Measurements from ENCODE around the gene ZNF330. TPM values are rescaled to one million over a fixed set of nuclear protein-coding genes. Genes with fewer than 3 reads are reported as not detected.
"Not testable (repeated sequence)": the region's sequence is repeated elsewhere in the genome, so short reads cannot be mapped to it uniquely, and the experiment has no call there.

The ZNF330 gene
- total RNA-seq, 2 donors from 2014 or later, result 16.9 to 19.8 TPM

- no peaks in the 10 kb centered on the region for H3K36me3 ChIP-seq (replicated peaks in 1 of 2; ENCODE audit: insufficient read depth in 1 of 2, low read depth in 2 of 2)
- TF ChIP-seq POLR2A (IDR thresholded peaks at IDR 0.05) (no peak), CTCF (IDR thresholded peaks at IDR 0.05) (no peak)
- no peaks in the 10 kb centered on the region for H3K9me3 ChIP-seq
- H3K27ac ChIP-seq, result no peak overlapping the region
- 58 to 64% methylated on average over 2 of the region's 2 CpGs for WGBS, 2 donors
- H3K27me3 ChIP-seq, result no peaks in the 10 kb centered on the region
- intact Hi-C loops (cut with DNase I), result no loop called here
- DNase-seq (no peak), ATAC-seq (no peak)
- no peaks in the 10 kb centered on the region for H3K4me1 ChIP-seq
- H3K4me3 ChIP-seq, result no peak overlapping the region
Measured at GRCh38 chr4:141180991-141181761, 39.5 kb upstream of the ZNF330 start.

- WGBS, 2 donors, result 55 to 56% methylated on average over 2 of the region's 2 CpGs
- H3K36me3 ChIP-seq (replicated peaks in 1 of 2; ENCODE audit: insufficient read depth in 1 of 2, low read depth in 2 of 2); intact Hi-C loops (cut with DNase I); H3K27me3 ChIP-seq; DNase-seq; H3K27ac ChIP-seq; ATAC-seq; H3K4me3 ChIP-seq; H3K4me1 ChIP-seq; H3K9me3 ChIP-seq: not testable (repeated sequence)
Measured at GRCh38 chr4:141183491-141183890, 37.2 kb upstream of the ZNF330 start.

- TF ChIP-seq POLR2A (IDR thresholded peaks at IDR 0.05), result no peak
- TF ChIP-seq CTCF (IDR thresholded peaks at IDR 0.05), result no peak
- intact Hi-C loops (cut with DNase I), result no loop called here
- peaks cover 9% of the 10 kb centered on the region for H3K4me1 ChIP-seq
- H3K27me3 ChIP-seq, result no peaks in the 10 kb centered on the region
- WGBS, 2 donors, result 89 to 100% methylated on average over 2 of the region's 2 CpGs
- H3K27ac ChIP-seq, result no peak overlapping the region
- H3K36me3 ChIP-seq (replicated peaks in 1 of 2; ENCODE audit: insufficient read depth in 1 of 2, low read depth in 2 of 2), result no peaks in the 10 kb centered on the region
- ATAC-seq (no peak), DNase-seq (no peak)
- H3K9me3 ChIP-seq, result no peaks in the 10 kb centered on the region
- no peak overlapping the region for H3K4me3 ChIP-seq
Measured at GRCh38 chr4:141192564-141192963, 28.1 kb upstream of the ZNF330 start.

GRCh38 chr4:141193516-141194034, 27.1 kb upstream of the ZNF330 start:
- DNase-seq (no peak), ATAC-seq (no peak)
- H3K36me3 ChIP-seq (replicated peaks in 1 of 2; ENCODE audit: insufficient read depth in 1 of 2, low read depth in 2 of 2), result no peaks in the 10 kb centered on the region
- TF ChIP-seq POLR2A (IDR thresholded peaks at IDR 0.05) (no peak), CTCF (IDR thresholded peaks at IDR 0.05) (no peak)
- intact Hi-C loops (cut with DNase I), result no loop called here
- no peak overlapping the region for H3K27ac ChIP-seq
- WGBS, 2 donors, result 65 to 71% methylated on average over 2 of the region's 2 CpGs
- peaks cover 9% of the 10 kb centered on the region for H3K4me1 ChIP-seq
- H3K27me3 ChIP-seq, result no peaks in the 10 kb centered on the region
- no peak overlapping the region for H3K4me3 ChIP-seq
- no peaks in the 10 kb centered on the region for H3K9me3 ChIP-seq

GRCh38 chr4:141195095-141195707, 25.5 kb upstream of the ZNF330 start:
- intact Hi-C loops (cut with DNase I), result no loop called here
- TF ChIP-seq CTCF (IDR thresholded peaks at IDR 0.05) (no peak), POLR2A (IDR thresholded peaks at IDR 0.05) (no peak)
- WGBS, 2 donors, result 43 to 76% methylated on average over 2 of the region's 2 CpGs

More at GRCh38 chr4:141195095-141195707, 25.5 kb upstream of the ZNF330 start:
- no peak overlapping the region for H3K27ac ChIP-seq
- H3K4me3 ChIP-seq, result no peak overlapping the region
- H3K9me3 ChIP-seq, result peaks cover 0 to 2% (median 0%) of the 10 kb centered on the region in 3 donors
- H3K36me3 ChIP-seq (replicated peaks in 1 of 2; ENCODE audit: insufficient read depth in 1 of 2, low read depth in 2 of 2), result no peaks in the 10 kb centered on the region
- no peak for ATAC-seq
- H3K27me3 ChIP-seq, result no peaks in the 10 kb centered on the region
- DNase-seq, result peak in 2 of 4 donors; percentile 17 to 33
- peaks cover 9% of the 10 kb centered on the region for H3K4me1 ChIP-seq
